GM12801 (cell line): ENCODE measurements around the gene PPFIBP1.

Source experiments
- CTCF ChIP-seq: IDR thresholded peaks from one replicate; pipeline ENCODE4 v1.5.1; 2011; ENCODE audit warnings: control low read depth; ENCODE audit not compliant: insufficient read length; ENCODE audit errors: extremely low read depth

The PPFIBP1 gene

GRCh38 chr12:27732281-27732680 lies 208.3 kb downstream of the PPFIBP1 start:
- TF ChIP-seq CTCF: no peak

GRCh38 chr12:27733052-27733656 lies 209.1 kb downstream of the PPFIBP1 start:
- TF ChIP-seq CTCF: peak; percentile 94

DNA sequence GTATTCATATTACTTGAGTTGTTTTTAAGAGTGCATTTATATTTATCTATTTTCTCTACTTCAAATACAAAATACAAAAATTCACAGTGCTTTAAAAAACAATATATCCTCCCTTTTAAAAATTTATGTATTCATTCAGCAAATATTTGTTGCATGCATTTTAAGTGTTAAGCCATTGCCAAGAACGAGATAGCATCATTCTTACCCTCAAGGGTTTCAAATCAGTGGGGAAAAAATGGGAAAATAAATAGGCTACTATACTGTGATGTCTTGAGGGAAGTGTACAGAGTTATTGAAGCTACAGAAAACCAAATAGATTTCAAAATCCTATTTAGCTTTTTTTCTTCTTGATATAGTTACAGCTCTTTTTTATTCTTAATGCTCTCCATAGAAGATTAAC lies 209.8 kb downstream of the PPFIBP1 start:
- no peak for TF ChIP-seq CTCF

- TF ChIP-seq CTCF: no peak
Observed at GRCh38 chr12:27743601-27744000, 219.6 kb downstream of the PPFIBP1 start.
